ENCODE measurements around the gene IMPA2.

DNA sequence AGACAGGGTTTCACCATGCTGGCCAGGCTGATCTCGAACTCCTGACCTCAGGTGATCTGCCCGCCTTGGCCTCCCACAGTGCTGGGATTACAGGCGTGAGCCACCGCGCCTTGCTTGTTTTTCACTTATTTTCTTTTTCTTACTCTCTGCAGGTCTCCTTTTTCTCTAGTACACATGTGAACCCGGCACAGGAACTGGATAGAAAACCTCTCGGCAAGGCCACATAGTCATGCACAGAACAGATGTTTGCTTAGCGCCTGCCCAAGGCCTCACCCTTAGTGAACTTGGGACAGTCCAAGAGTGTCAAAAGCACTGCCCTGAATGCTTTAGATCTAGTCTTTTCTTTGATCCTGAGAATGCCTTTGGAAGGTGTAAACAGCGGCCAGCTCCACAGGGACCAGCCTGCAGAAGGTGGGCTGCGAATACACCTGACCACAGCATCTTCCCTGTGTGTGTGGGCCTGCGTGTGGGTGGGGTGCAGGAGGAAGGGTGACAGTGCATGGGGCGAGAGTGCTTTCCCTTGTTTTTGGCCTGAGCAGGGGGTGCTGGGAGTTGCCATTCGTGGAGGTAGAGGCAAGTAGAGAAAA, 27.0 kb downstream of the IMPA2 start:
- TF ChIP-seq, protein P1, sequence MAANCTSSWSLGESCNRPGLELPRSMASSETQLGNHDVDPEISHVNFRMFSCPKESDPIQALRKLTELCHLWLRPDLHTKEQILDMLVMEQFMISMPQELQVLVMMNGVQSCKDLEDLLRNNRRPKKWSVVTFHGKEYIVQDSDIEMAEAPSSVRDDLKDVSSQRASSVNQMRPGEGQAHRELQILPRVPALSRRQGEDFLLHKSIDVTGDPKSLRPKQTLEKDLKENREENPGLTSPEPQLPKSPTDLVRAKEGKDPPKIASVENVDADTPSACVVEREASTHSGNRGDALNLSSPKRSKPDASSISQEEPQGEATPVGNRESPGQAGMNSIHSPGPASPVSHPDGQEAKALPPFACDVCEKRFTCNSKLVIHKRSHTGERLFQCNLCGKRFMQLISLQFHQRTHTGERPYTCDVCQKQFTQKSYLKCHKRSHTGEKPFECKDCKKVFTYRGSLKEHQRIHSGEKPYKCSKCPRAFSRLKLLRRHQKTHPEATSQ (CRISPR knock-in tag; IDR thresholded peaks at IDR 0.05; ENCODE audit: borderline replicate concordance) = peak; percentile 74; the same call in 1 of the 2 replicates
- TF ChIP-seq ZSCAN25 (CRISPR knock-in tag; IDR thresholded peaks at IDR 0.05) (no peak), TAF1 (CRISPR knock-in tag; IDR thresholded peaks at IDR 0.05) (no peak; the same call in 1 of the 2 replicates), EZH2 (conservative IDR thresholded peaks at IDR 0.05; ENCODE audit: low read depth, low read length) (no peak), NFE2 (CRISPR knock-in tag; IDR thresholded peaks at IDR 0.05) (no peak), MYC (CRISPR knock-in tag; IDR thresholded peaks at IDR 0.05; ENCODE audit: borderline replicate concordance) (peak; percentile 83), U2AF1 (optimal IDR thresholded peaks at IDR 0.05; ENCODE audit: low read depth, low read length) (no peak), CBX5 (CRISPR knock-in tag; IDR thresholded peaks at IDR 0.05; ENCODE audit: borderline replicate concordance) (peak; percentile 91), ATRX (CRISPR knock-in tag; IDR thresholded peaks at IDR 0.05; ENCODE audit: borderline replicate concordance) (no peak), POLR2AphosphoS5 (IDR thresholded peaks at IDR 0.05; ENCODE audit: low read depth, low read length) (no peak), CHCHD3 (CRISPR knock-in tag; IDR thresholded peaks at IDR 0.05) (no peak), NR2C2 (CRISPR knock-in tag; IDR thresholded peaks at IDR 0.05; ENCODE audit: borderline replicate concordance) (peak; percentile 35; the same call in 1 of the 2 replicates)
- TF ChIP-seq, protein P2, sequence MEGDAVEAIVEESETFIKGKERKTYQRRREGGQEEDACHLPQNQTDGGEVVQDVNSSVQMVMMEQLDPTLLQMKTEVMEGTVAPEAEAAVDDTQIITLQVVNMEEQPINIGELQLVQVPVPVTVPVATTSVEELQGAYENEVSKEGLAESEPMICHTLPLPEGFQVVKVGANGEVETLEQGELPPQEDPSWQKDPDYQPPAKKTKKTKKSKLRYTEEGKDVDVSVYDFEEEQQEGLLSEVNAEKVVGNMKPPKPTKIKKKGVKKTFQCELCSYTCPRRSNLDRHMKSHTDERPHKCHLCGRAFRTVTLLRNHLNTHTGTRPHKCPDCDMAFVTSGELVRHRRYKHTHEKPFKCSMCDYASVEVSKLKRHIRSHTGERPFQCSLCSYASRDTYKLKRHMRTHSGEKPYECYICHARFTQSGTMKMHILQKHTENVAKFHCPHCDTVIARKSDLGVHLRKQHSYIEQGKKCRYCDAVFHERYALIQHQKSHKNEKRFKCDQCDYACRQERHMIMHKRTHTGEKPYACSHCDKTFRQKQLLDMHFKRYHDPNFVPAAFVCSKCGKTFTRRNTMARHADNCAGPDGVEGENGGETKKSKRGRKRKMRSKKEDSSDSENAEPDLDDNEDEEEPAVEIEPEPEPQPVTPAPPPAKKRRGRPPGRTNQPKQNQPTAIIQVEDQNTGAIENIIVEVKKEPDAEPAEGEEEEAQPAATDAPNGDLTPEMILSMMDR (CRISPR knock-in tag; IDR thresholded peaks at IDR 0.05) = no peak; the same call in 1 of the 2 replicates

Data from HepG2 (cell line).